PC-9 (cell line): ENCODE measurements around the gene GCNA.

ENCODE experiments used
- CTCF ChIP-seq: fragments of 200-600 bp; sonication (generic); conservative IDR thresholded peaks from 2 replicates; pipeline ENCODE4 v1.6.1; 2017; ENCODE audit warnings: mixed run types, antibody characterized with exemption, mild to moderate bottlenecking, moderate library complexity
- EZH2 ChIP-seq: fragments of 200-600 bp; sonication (generic); IDR thresholded peaks from 2 replicates; pipeline ENCODE4 v1.8.0; 2017; ENCODE audit warnings: antibody characterized with exemption, low read depth

GRCh38 chrX:71636438-71637252, 58.4 kb downstream of the GCNA start:
- TF ChIP-seq CTCF: no peak
- TF ChIP-seq EZH2: no peak
